DMS 273 (cell line): ENCODE measurements around the gene MRPL16.
"Not testable (repeated sequence)": the region's sequence is repeated elsewhere in the genome, so short reads cannot be mapped to it uniquely, and the experiment has no call there.

ENCODE experiments used
- DNase-seq: peaks from one replicate; lab custom pipeline; 2025; ENCODE audit not compliant: unreplicated experiment; lab: John Stamatoyannopoulos, UW

MRPL16 gene

DNA sequence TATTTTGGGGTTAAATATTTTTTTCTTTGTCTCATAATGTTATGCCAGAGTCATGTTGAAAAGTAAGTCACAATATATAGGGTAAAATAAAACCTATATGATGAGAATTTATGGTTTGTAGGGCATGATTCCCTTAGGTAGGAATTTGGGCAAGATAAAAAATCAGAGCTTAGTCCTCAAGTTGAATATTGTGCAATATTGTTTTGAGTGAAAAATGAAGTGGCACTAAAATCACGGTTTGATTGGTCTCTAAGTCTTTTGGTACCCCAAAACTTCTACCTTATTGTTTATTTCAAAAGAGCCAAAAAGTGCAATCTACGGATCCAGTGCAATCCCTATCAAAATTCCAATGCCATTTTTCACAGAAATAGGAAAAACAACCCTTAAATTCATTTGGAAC lies 1.6 kb upstream of the MRPL16 start:
- DNase-seq, result no peak

DNA sequence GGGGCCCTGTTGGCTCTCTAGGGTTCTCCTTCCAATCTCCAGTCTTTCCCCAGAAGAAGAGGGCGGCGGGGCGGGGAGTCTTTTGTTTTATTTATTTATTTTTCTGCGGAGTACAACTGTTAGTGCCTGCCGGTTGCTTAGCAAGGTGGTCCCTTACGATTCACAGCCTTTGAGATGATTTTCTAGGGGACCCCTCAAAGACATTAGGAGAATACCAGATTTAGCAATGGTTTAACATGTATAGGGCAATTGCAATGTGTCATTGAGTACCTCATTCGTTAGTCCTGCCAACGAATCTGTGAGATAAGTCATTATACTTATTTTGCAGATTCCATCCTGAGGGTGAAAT lies 307 bp upstream of the MRPL16 start:
- DNase-seq, result no peak

- no peak for DNase-seq
These were observed 3.4 kb downstream of the MRPL16 start for GRCh38 chr11:59807047-59807610.

DNA sequence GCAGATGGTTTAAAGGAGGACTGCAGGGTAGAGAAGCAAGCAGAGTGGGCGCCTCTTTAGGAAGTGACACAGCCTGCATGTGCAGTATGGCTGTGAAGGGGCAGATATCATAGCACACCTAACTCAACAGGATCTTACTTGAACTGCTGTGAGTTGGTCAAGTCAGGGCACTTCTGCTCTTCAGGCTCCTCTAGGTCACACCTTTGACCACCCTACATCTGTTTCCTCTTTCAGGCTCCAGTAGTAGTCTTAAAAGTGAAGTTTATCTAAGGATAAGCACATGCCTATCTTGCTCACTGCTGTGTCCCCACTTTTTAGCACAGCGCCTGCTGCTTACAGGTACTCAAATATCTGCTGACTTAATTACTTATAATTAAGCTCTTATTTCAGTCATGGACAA lies 6.5 kb downstream of the MRPL16 start:
- DNase-seq, result no peak

- peak; percentile 62 for DNase-seq
These were observed 7.9 kb downstream of the MRPL16 start for GRCh38 chr11:59802639-59803176.

DNA sequence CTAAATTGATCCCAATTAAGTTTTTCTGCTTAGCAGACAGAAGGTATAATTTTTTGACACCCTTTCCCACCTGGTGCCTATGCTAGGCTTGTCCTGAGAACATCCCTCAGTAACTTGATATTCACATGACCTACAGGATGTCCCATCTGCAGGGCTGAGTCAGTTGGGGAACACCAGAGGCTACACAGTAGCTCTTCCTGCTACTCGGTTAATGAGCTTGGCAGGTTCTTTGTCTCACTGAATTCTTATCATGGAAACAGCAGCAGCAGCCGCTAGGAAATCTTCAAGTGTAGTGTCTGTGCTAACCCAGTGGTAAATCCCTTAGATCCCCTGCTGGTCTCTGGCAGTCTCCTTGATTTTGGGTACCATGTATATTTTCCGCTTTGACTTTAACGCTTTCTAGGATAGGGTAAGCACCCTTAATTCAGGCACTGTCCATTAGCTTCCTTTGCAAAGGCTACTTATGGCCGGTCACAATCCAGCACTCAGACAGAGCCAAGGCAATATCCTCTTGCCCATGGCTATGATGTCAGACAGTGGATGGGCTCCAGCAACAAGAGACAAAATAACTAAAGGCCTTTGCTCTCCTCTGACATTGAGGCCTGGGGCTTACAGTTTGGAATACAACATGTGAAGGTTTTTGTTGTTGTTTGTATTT lies 8.5 kb downstream of the MRPL16 start:
- peak; percentile 4 for DNase-seq

- DNase-seq, result peak; percentile 19
These were observed 9.3 kb downstream of the MRPL16 start for GRCh38 chr11:59801160-59801706.

DNA sequence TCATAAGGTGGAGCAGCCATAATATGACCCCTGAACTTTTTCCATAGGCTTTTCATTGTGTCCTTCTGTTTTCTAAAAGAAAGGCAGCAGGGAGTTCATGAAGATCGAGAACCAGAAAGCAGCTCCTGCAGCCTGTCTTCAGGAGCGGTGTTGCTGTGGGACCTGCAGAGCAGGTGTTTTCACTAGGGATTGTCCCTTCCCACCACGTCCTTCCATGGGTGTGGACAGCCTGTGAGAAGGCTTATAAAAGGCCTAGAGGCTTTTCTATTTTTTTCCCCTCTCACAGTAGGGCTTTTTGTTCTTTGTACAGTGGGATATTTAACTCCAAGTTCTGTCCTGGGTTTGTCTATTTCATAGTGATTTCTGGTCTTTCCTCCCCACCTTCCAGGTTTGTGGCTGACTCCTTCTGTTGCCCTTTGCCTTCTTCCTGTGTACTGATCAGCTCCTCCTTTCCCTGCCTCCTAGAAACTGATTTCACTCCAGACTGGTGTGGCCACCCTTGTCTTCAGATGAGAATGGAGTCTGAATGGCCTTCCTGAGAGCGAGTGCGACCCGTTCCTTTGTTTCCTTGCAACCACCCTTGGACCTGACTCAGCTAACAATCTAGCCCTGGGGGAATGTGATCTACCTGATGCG lies 10.1 kb downstream of the MRPL16 start:
- DNase-seq, result no peak

- no peak for DNase-seq
These were observed 16.2 kb downstream of the MRPL16 start for GRCh38 chr11:59794417-59794816.

DNA sequence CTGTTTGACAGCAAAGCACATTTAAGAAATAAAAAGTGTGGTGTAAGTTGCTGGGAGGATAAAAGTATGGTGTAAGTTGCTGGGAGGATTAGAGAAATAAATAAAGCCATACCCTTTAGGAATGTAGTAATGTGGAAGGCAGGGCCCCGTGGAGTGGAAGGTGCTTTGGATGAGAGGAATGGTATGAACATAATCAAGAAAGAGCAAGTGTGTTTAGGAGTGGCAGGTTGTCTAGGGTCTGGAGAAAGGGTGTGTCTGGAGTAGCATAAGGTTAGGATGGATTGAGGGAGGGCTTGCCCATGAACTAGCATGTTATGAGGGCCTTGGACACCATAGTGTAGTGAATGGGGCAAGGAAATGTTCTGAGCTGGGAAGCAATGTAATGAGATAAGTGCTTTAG lies 18.1 kb downstream of the MRPL16 start:
- no peak for DNase-seq

DNA sequence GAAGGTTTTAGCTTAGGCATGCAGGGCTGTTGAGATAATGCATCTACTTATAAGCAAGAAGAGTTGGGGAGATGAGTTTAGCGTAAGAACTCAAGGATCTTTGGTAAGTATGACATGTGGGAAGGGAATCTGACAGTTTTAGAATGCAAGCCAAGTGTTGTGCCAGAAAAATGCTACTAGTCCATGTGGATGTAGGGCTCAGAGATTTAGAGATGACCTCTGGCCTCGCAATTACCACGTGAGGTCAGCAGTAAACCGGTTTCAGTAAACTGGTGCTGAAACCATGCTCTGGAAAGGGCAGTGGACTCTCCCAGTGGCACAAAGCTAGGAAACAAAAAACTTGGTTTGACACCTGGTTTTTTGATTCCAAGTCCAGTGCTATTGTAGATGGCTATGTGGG lies 18.9 kb downstream of the MRPL16 start:
- DNase-seq, result no peak

GRCh38 chr11:59787816-59788215 lies 22.8 kb downstream of the MRPL16 start:
- DNase-seq, result no peak

DNA sequence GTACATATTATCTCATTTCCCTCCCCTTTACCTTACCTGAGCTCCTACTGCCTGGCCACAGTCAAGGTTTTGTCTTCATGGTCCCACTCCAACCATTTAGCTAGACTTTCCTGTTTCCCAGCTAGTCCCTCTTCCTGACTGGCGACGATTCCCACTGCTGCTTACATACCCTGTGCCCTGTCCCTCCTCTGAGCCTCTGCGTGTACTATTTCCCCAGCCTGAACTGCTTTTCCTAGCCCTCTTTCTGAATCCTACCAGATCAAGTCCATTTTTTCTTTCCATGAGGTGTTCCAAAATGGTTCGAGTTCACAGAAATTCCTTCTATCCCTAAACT lies 23.4 kb downstream of the MRPL16 start:
- no peak for DNase-seq

- DNase-seq, result no peak
These were observed 24.8 kb downstream of the MRPL16 start for GRCh38 chr11:59785818-59786217.

GRCh38 chr11:59784441-59784840 lies 26.1 kb downstream of the MRPL16 start:
- not testable (repeated sequence) for DNase-seq

- no peak for DNase-seq
These were observed 26.9 kb downstream of the MRPL16 start for GRCh38 chr11:59783632-59784090.

- no peak for DNase-seq
These were observed 28.5 kb downstream of the MRPL16 start for GRCh38 chr11:59782080-59782479.

DNA sequence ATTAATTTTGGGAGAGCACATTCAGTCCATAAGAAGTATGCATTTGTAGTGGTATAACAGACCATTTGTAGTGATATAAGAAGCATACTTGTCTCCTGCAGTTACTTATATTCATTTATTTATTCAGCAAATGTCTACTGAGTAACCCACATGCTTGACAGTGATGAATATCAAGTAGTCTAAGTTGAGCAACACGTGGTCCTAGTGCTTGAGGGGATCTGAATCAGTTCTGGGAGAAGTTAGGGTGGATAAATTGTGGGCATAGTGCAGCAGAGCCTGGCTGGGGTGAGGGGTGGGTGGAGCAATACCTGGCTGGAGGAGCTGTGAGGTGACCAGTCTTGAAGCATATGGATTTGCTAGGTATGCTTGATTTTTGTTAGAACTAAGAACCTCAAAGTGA lies 31.1 kb downstream of the MRPL16 start:
- DNase-seq, result no peak

DNA sequence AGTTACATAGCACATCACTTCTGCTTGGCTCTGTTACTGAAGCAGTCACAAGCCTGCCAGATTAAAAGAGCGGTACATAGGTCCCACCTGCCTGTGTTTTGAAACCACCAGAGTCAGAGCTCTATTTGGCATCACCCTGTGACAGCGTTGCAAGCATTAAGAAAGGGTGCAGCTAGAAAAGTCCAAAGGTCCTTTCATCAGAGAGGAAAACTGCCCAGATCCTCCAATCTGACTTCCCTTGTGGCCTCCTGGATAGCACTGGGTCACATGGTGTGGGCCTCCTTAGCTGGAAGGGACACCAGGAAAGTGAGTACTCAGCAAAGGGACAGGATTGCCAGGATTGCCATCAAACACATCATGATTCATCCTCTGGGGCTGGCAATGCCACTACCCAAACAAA lies 32.5 kb downstream of the MRPL16 start:
- no peak for DNase-seq

GRCh38 chr11:59777104-59777503 lies 33.5 kb downstream of the MRPL16 start:
- no peak for DNase-seq

DNA sequence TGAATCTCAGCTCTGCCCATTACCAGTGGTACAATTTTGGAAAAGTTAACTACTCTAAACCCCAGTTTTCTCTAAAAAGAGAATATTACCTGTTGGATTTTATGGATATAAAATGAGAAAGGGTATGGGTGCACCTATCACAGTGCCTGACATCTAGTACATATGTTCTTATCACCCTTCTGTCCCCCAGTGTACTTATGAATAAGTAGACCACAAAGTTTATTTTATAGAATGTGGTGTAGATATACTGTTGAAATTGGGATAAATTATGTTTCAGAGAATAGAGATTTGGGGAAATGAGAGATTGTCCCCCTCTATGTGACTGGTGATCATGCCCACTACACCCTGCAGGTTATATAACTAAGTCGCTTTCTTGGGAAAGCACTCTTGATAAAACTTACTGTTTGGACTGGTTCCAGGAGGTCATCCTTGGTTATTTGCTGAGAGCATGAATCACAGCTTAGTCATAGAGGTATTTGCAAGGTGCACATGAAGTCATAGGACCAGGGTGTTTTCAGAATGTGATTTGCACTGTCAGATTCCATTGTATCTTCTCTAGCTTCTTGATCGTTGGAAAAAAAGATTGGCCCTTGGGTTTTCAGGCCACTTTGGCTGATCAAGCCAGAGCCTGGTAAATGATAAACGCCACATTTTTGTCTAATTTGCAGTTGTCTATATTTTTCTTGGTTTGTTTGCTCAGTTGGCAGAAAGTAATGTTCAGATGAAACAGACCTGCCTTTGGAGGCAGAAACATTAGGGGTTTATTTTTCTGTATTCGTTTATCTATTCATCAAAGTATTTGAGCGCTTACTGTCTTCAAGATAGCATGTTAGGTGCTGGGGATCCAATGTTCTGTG lies 34.1 kb downstream of the MRPL16 start:
- DNase-seq, result no peak
